Transverse colon (tissue), 4 donors: ENCODE results near the gene PPDPF. TPM values are rescaled to one million over a fixed set of nuclear protein-coding genes. Genes with fewer than 3 reads are reported as not detected.
A peak's percentile ranks its signal among the peaks of the same experiment; 100 is the strongest.

ENCODE experiments used
- DNase-seq: peaks from one replicate; pipeline ENCODE4 v3.0.0-alpha.2; 2019
- H3K27ac ChIP-seq, 4 donors: fragments of 200-600 bp; sonication (generic); 2 replicates each; pipeline ENCODE4 v1.5.1; 2016 to 2018; ENCODE audit warnings: inconsistent platforms in 4 of 4
- H3K27me3 ChIP-seq: fragments of 200-600 bp; sonication (generic); 2 replicates; pipeline ENCODE4 v1.5.1; 2017; ENCODE audit warnings: inconsistent platforms
- H3K36me3 ChIP-seq, 4 donors: fragments of 200-600 bp; sonication (generic); 2 replicates each; pipeline ENCODE4 v1.5.1; 2017 to 2019; ENCODE audit warnings: inconsistent platforms in 4 of 4
- H3K4me1 ChIP-seq, 4 donors: fragments of 200-600 bp; sonication (generic); 2 replicates each; pipeline ENCODE4 v1.5.1; 2017 to 2020; ENCODE audit warnings: inconsistent platforms in 4 of 4
- H3K4me3 ChIP-seq, 4 donors: fragments of 200-600 bp; sonication (generic); 1 replicate in 1 of 4; 2 replicates in 3 of 4; pipeline versions ENCODE4 v1.5.1 to v1.6.1; 2017 to 2019; ENCODE audit warnings: inconsistent platforms in 4 of 4
- H3K9me3 ChIP-seq, 2 donors: fragments of 200-600 bp; sonication (generic); 2 replicates each; pipeline ENCODE4 v1.5.1; 2017 to 2019; ENCODE audit warnings: inconsistent platforms in 2 of 2
- CTCF ChIP-seq, 5 experiments: fragments of 200-600 bp in 3 of 5; fragments of 450-650 bp in 2 of 5; sonication (generic) in 3 of 5; IDR thresholded peaks; 1 replicate in 2 of 5; 2 replicates in 3 of 5; pipeline ENCODE4 v1.5.1; 2016 to 2017; ENCODE audit warnings: antibody characterized with exemption in 5 of 5, inconsistent platforms in 3 of 5, mild to moderate bottlenecking in 2 of 5, moderate library complexity in 1 of 5
- EP300 ChIP-seq: sonication (generic); formaldehyde crosslinking; IDR thresholded peaks from one replicate; pipeline ENCODE4 v1.6.1; 2017; ENCODE audit warnings: antibody characterized with exemption, low read depth
- POLR2A ChIP-seq: fragments of 450-650 bp; IDR thresholded peaks from one replicate; pipeline ENCODE4 v1.6.1; 2016; ENCODE audit warnings: antibody characterized with exemption, mild to moderate bottlenecking, moderate library complexity
- POLR2AphosphoS5 ChIP-seq, 3 donors: sonication (generic); formaldehyde crosslinking; IDR thresholded peaks; one replicate each; pipeline ENCODE4 v1.6.1; 2016; ENCODE audit warnings: antibody characterized with exemption in 3 of 3
- WGBS, 2 donors: methylation state at CpG; one replicate each; pipeline ENCODE4 v1.1.5; 2018; ENCODE audit warnings: low coverage in 1 of 2; 5-methylcytosine and 5-hydroxymethylcytosine counted together
- in situ Hi-C, 4 donors: fragments of 200-750 bp; cut with MboI; loops; one replicate each; pipeline versions ENCODE4 v1.15.0 to v1.15.1; 2017; ENCODE audit warnings: low sequenced_read_pairs in 3 of 4, low pct_ligation_motif_present in 1 of 4, low pct_unique_long_range_greater_than_20kb in 1 of 4
- intact Hi-C: fragments of 100-400 bp; cut with DNase I; formaldehyde crosslinking; loops from one replicate; pipeline ENCODE4 v1.15.1; 2023; ENCODE audit warnings: low total_unique reads
- total RNA-seq, 4 donors: library from RNA; depleted of rRNA; stranded (reverse); fragments of >200 nt; gene quantifications; one replicate each; pipeline ENCODE4 v1.1.0, GENCODE V29; 2016

Gene PPDPF
- 100 to 1,000 TPM; 320 to 695 (median 517) TPM for total RNA-seq

- H3K4me3 ChIP-seq = peak within 1 kb of the TSS; percentile 76 to 100 (median 86)
- H3K36me3 ChIP-seq = no peaks in the 10 kb centered on the region
- WGBS, 2 donors = 2% methylated on average over 9 of the region's 64 CpGs; no CpG with 5 or more reads in 1 of the 2 donors
- H3K27me3 ChIP-seq = no peaks in the 10 kb centered on the region
- peak; percentile 89 for DNase-seq
- TF ChIP-seq POLR2AphosphoS5 (IDR thresholded peaks at IDR 0.05) (peak; percentile 91 to 99 (median 99)), POLR2A (peak; percentile 89), EP300 (no peak), CTCF (IDR thresholded peaks at IDR 0.05) (no peak)
- in situ Hi-C loops (no loop called here), intact Hi-C loops (no loop called here)
- H3K4me1 ChIP-seq = peaks cover 9 to 31% (median 19%) of the 10 kb centered on the region in 4 donors
- no peaks in the 10 kb centered on the region for H3K9me3 ChIP-seq
- peak within 1 kb of the TSS; percentile 95 to 99 (median 96) for H3K27ac ChIP-seq
Measured at GRCh38 chr20:63520504-63520933, at the start of gene PPDPF. PPDPF (plus strand) TSS chr20:63520765; CDS start chr20:63521309, 544 bp downstream.

DNA sequence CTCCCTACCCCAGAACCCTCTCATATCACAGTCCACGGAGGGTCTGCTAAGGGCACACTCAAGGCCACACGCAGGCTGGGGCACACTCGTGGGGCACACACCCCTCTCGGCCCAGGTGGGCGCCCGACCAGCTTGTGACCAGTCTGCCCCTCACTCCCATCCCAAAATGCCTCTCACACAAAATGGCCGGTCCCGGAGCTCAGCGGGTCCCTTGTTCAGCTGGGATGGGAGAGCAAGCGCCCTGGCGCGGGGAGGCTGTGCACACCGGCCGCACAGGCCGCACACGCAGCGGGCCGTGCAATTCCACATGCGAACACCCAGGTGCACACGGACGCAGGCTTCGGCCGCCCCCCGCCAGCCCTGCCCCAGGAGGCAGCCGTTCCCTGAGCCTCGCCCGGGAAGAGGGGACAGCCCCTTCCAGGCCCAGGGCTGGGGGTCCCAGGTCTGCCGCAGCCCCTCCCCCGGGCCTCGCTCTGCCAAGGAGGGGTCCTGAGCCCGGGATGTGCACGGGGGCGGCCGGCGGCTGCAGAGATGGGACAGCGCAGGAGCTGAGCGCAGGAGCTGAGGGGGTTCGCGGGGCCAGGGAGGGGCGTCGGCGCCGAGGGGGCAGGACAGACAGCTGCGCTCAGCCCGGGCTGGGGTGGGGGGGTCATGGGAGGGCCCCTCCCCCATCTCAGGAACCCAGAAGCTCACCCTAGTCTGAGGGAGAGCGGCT lies 49.4 kb upstream of the PPDPF start:
- H3K36me3 ChIP-seq = no peaks in the 10 kb centered on the region
- DNase-seq = no peak
- H3K4me1 ChIP-seq = peaks cover 0 to 9% (median 8%) of the 10 kb centered on the region in 4 donors
- no peaks in the 10 kb centered on the region for H3K9me3 ChIP-seq
- H3K4me3 ChIP-seq = no peak overlapping the region
- H3K27me3 ChIP-seq = peaks cover 70% of the 10 kb centered on the region
- H3K27ac ChIP-seq = no peak overlapping the region
- intact Hi-C loops (no loop called here), in situ Hi-C loops (no loop called here)
- 19% methylated on average over 16 of the region's 46 CpGs; no CpG with 5 or more reads in 1 of the 2 donors for WGBS, 2 donors
- TF ChIP-seq CTCF (IDR thresholded peaks at IDR 0.05) = no peak
- TF ChIP-seq POLR2A = no peak
- no peak for TF ChIP-seq POLR2AphosphoS5 (IDR thresholded peaks at IDR 0.05)
- TF ChIP-seq EP300 = no peak

DNA sequence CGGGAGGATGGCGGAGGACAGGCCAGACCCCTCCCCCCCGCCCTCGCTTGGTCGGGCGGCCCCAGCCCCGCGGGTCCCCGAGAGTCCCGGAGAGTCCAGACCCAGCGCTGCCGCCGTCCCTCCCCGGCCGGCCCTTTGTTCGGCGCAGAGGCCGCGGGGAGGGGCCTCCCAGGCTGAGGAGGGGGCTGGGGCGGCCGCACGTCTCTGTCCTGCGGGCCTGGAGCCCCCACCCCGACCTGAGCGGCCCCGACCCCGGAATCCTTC lies 48.9 kb upstream of the PPDPF start:
- no peak for DNase-seq
- Histone ChIP-seq H3K4me3 (no peak overlapping the region), H3K36me3 (no peaks in the 10 kb centered on the region), H3K9me3 (no peaks in the 10 kb centered on the region), H3K4me1 (peaks cover 0 to 9% (median 8%) of the 10 kb centered on the region in 4 donors), H3K27me3 (peaks cover 74% of the 10 kb centered on the region), H3K27ac (no peak overlapping the region)
- no CpG with 5 or more reads among the region's 27 CpGs for WGBS, 2 donors
- intact Hi-C loops (no loop called here), in situ Hi-C loops (no loop called here)
- TF ChIP-seq POLR2A = no peak
- TF ChIP-seq CTCF (IDR thresholded peaks at IDR 0.05) = no peak
- no peak for TF ChIP-seq POLR2AphosphoS5 (IDR thresholded peaks at IDR 0.05)
- TF ChIP-seq EP300 = no peak

GRCh38 chr20:63471981-63472831 lies 48.4 kb upstream of the PPDPF start, which contains the start of gene KCNQ2:
KCNQ2 (minus strand) TSS chr20:63472655; CDS start chr20:63472463, 192 bp downstream.
- intact Hi-C loops (no loop called here), in situ Hi-C loops (no loop called here)
- H3K27ac ChIP-seq = no peak within 1 kb of the TSS
- no peaks in the 10 kb centered on the region for H3K9me3 ChIP-seq
- H3K36me3 ChIP-seq = no peaks in the 10 kb centered on the region
- 1% methylated on average over 16 of the region's 111 CpGs; no CpG with 5 or more reads in 1 of the 2 donors for WGBS, 2 donors
- H3K27me3 ChIP-seq = peaks cover 80% of the 10 kb centered on the region
- H3K4me3 ChIP-seq = peak within 1 kb of the TSS in 2 of 4 donors; percentile 12 to 33
- TF ChIP-seq CTCF (IDR thresholded peaks at IDR 0.05) (no peak), POLR2AphosphoS5 (IDR thresholded peaks at IDR 0.05) (no peak), EP300 (no peak), POLR2A (no peak)
- peaks cover 0 to 9% (median 8%) of the 10 kb centered on the region in 4 donors for H3K4me1 ChIP-seq
- no peak for DNase-seq
